GM04503 (cell line): Measurements from ENCODE around the gene ELANE.
"Not testable (repeated sequence)": the region's sequence is repeated elsewhere in the genome, so short reads cannot be mapped to it uniquely, and the experiment has no call there.

ENCODE experiments used
- DNase-seq: peaks from one replicate; pipeline ENCODE4 v3.0.0-alpha.2; 2012; ENCODE audit warnings: low read depth

Gene ELANE

GRCh38 chr19:842802-843179, 9.3 kb upstream of the ELANE start:
- not testable (repeated sequence) for DNase-seq

GRCh38 chr19:843180-843835, 8.8 kb upstream of the ELANE start:
- no peak for DNase-seq

GRCh38 chr19:843836-844545, 8.1 kb upstream of the ELANE start:
- DNase-seq, result no peak

- DNase-seq, result no peak
These were observed 7.5 kb upstream of the ELANE start for GRCh38 chr19:844546-844971.

GRCh38 chr19:845707-846521, 6.2 kb upstream of the ELANE start:
- no peak for DNase-seq

GRCh38 chr19:848386-848921, 3.6 kb upstream of the ELANE start:
- DNase-seq, result no peak

GRCh38 chr19:849195-849594, 2.9 kb upstream of the ELANE start:
- DNase-seq, result not testable (repeated sequence)

GRCh38 chr19:850221-850978, 1.7 kb upstream of the ELANE start:
- DNase-seq, result peak; percentile 73

GRCh38 chr19:850979-851335, 1.1 kb upstream of the ELANE start:
- DNase-seq, result no peak

GRCh38 chr19:853014-853585, 997 bp downstream of the ELANE start:
- DNase-seq, result no peak

- DNase-seq, result not testable (repeated sequence)
These were observed 1.6 kb downstream of the ELANE start for GRCh38 chr19:853614-854220.

GRCh38 chr19:854549-854948, 2.4 kb downstream of the ELANE start:
- DNase-seq, result no peak

GRCh38 chr19:855142-855541, 3.0 kb downstream of the ELANE start:
- DNase-seq, result no peak

GRCh38 chr19:855566-856120, 3.5 kb downstream of the ELANE start:
- DNase-seq, result no peak

GRCh38 chr19:858284-858683, 6.2 kb downstream of the ELANE start:
- DNase-seq, result no peak

GRCh38 chr19:858868-859843, 7.1 kb downstream of the ELANE start, which contains the start of gene CFD:
CFD (plus strand) TSS chr19:859664; CDS start chr19:859690, 26 bp downstream.
- DNase-seq, result no peak

GRCh38 chr19:861141-861755, 9.1 kb downstream of the ELANE start:
- no peak for DNase-seq

- DNase-seq, result no peak
These were observed 9.9 kb downstream of the ELANE start for GRCh38 chr19:861756-862580.
